Measurements from ENCODE around the gene TNS1. TPM values are rescaled to one million over a fixed set of nuclear protein-coding genes. Genes with fewer than 3 reads are reported as not detected.
A peak's percentile ranks its signal among the peaks of the same experiment; 100 is the strongest.

Gene TNS1
- polyA plus RNA-seq, 1 of the 3 experiments (the other 2 are of a cell fraction), result 12.1 TPM

GRCh38 chr2:217931846-217932560, 70.8 kb downstream of the TNS1 start:
- TF ChIP-seq CHD2 (IDR thresholded peaks at IDR 0.05; ENCODE audit: low read length, partially characterized antibody) (no peak), MEF2A (IDR thresholded peaks at IDR 0.05; ENCODE audit: borderline replicate concordance, low read depth) (no peak), GABPA (IDR thresholded peaks at IDR 0.05; ENCODE audit: low read depth) (no peak), ZBTB33 (IDR thresholded peaks at IDR 0.05; ENCODE audit: borderline replicate concordance, low read depth) (no peak), RFX5 (IDR thresholded peaks at IDR 0.05; ENCODE audit: low read length) (no peak), FOXJ3 (CRISPR knock-in tag; IDR thresholded peaks at IDR 0.05) (no peak), RAD21 (IDR thresholded peaks at IDR 0.05; ENCODE audit: low read length) (no peak), NRF1 (IDR thresholded peaks at IDR 0.05; ENCODE audit: low read depth, low read length) (no peak), TCF12 (IDR thresholded peaks at IDR 0.05) (no peak), USF1 (IDR thresholded peaks at IDR 0.05; ENCODE audit: borderline replicate concordance, low read depth) (no peak), ELF1 (IDR thresholded peaks at IDR 0.05) (no peak), JUND (IDR thresholded peaks at IDR 0.05) (no peak), FOXM1 (IDR thresholded peaks at IDR 0.05; ENCODE audit: low read depth) (no peak), NFIC (IDR thresholded peaks at IDR 0.05; ENCODE audit: borderline replicate concordance) (no peak), MAX (IDR thresholded peaks at IDR 0.05; ENCODE audit: low read depth) (no peak), RXRA (IDR thresholded peaks at IDR 0.05; ENCODE audit: borderline replicate concordance, low read depth) (no peak)
- Histone ChIP-seq H3K9ac (no peak overlapping the region), H3K79me2 (ENCODE audit: insufficient read depth) (peaks cover 94% of the 10 kb centered on the region), H3K27me3 (ENCODE audit: insufficient read depth) (no peaks in the 10 kb centered on the region), H3K9me2 (no peaks in the 10 kb centered on the region), H3K27ac (ENCODE audit: low read depth in 2 of 2, low read length in 1 of 2) (peak overlapping the region; percentile 86 to 96; a peak in 3 of 4 replicates), H3K9me3 (no peaks in the 10 kb centered on the region), H3K4me1 (ENCODE audit: control insufficient read depth in 1 of 2, insufficient read depth in 2 of 2, low read depth in 1 of 2, low read length in 1 of 2) (peaks cover 69 to 91% of the 10 kb centered on the region in 2 experiments), H3K36me3 (replicated peaks in 1 of 2; ENCODE audit: control insufficient read depth in 1 of 2, insufficient read depth in 2 of 2, low read length in 1 of 2) (peaks cover 0 to 2% of the 10 kb centered on the region in 2 experiments), H3K4me3 (ENCODE audit: low read depth in 2 of 2, low read length in 1 of 2) (no peak overlapping the region), H2AFZ (ENCODE audit: low read depth) (no peak overlapping the region), H4K20me1 (ENCODE audit: insufficient read depth) (peaks cover 40% of the 10 kb centered on the region; the same call in 1 of the 2 replicates), H3F3A (replicated peaks; ENCODE audit: insufficient read depth) (peaks cover 29% of the 10 kb centered on the region), H3K4me2 (no peak overlapping the region)
- 92% methylated on average over 6 of the region's 6 CpGs for WGBS (ENCODE audit: low lambda C conversion rate)
- no peak for DNase-seq
- ChIA-PET CTCF (interaction anchor here (0.7 to 14.7 kb wide), 24 partner anchors 8 to 254 kb away, joined by 3 to 129 read pairs (median 5); no protein-coding TSS in a partner anchor), POLR2A (interaction anchor here (0.8 to 3.9 kb wide), 6 partner anchors 11 to 100 kb away, joined by 3 to 28 read pairs (median 12); no protein-coding TSS in a partner anchor)
